Measurements from ENCODE around the gene DYRK1A.
"Not testable (repeated sequence)": the region's sequence is repeated elsewhere in the genome, so short reads cannot be mapped to it uniquely, and the experiment has no call there.

DNA sequence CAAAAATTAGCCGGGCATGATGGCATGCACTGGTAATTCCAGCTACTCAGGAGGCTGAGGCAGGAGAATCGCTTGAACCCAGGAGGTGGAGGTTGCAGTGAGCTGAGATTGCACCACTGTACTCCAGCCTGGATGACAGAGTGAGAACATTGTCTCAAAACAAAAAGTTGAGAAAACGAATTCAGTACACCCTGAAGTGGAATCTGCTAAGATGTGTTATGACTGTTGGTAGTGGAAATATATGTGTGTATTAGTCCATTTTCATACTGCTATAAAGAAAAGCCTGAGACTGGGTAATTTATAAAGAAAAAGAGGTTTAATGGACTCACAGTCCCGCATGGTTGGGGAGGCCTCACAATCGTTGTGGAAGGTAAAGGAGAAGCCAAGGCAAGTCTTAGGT, 158.4 kb downstream of the DYRK1A start:
- TF ChIP-seq, protein P1, sequence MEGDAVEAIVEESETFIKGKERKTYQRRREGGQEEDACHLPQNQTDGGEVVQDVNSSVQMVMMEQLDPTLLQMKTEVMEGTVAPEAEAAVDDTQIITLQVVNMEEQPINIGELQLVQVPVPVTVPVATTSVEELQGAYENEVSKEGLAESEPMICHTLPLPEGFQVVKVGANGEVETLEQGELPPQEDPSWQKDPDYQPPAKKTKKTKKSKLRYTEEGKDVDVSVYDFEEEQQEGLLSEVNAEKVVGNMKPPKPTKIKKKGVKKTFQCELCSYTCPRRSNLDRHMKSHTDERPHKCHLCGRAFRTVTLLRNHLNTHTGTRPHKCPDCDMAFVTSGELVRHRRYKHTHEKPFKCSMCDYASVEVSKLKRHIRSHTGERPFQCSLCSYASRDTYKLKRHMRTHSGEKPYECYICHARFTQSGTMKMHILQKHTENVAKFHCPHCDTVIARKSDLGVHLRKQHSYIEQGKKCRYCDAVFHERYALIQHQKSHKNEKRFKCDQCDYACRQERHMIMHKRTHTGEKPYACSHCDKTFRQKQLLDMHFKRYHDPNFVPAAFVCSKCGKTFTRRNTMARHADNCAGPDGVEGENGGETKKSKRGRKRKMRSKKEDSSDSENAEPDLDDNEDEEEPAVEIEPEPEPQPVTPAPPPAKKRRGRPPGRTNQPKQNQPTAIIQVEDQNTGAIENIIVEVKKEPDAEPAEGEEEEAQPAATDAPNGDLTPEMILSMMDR (IDR thresholded peaks at IDR 0.05): not testable (repeated sequence)
- TF ChIP-seq POLR2A (IDR thresholded peaks at IDR 0.05; ENCODE audit: low read depth); POLR2AphosphoS5 (IDR thresholded peaks at IDR 0.05): not testable (repeated sequence)

Data from esophagus muscularis mucosa (tissue), 3 donors.